HPDE6-E6E7 (cell line): Measurements from ENCODE around the gene TAS2R43.
"Not testable (repeated sequence)": the region's sequence is repeated elsewhere in the genome, so short reads cannot be mapped to it uniquely, and the experiment has no call there.

ENCODE experiments used
- DNase-seq: peaks from one replicate; pipeline ENCODE4 v3.0.0; 2011; ENCODE audit warnings: missing footprints; ENCODE audit errors: extremely low spot score

Gene TAS2R43

GRCh38 chr12:11092128-11092527 lies at the start of gene TAS2R43:
Gene TAS2R43 (minus strand): TSS chr12:11092313. CDS start chr12:11092229, 84 bp downstream.
- DNase-seq = no peak

- no peak for DNase-seq
These were observed 44.0 kb upstream of the TAS2R43 start for GRCh38 chr12:11136075-11136474.

- DNase-seq = no peak
These were observed 42.2 kb upstream of the TAS2R43 start, which contains the start of gene TAS2R30 for GRCh38 chr12:11134305-11134704. Gene TAS2R30 (minus strand): TSS chr12:11134644. CDS start chr12:11134244, 400 bp downstream.

GRCh38 chr12:11133816-11134215 lies 41.7 kb upstream of the TAS2R43 start:
- no peak for DNase-seq

DNA sequence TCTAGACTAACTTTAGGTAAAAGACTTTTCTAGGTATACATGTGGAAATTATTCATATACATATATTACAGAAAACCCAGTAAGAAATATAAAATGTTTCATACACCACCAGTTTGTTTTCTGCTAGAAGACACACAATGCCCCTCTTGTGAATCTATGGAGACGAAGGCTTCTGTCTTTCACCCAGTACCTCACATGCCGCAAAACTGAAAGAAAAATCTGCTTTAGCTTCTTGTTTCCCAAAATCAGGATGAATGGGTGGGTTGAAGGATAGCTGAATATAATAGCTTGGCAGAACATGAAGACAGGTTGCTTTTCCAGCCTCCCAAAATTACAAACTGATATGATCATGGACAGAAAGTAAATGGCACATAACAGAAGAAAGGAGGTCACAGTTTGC lies 41.0 kb upstream of the TAS2R43 start:
- no peak for DNase-seq

- DNase-seq = no peak
These were observed 38.9 kb upstream of the TAS2R43 start for GRCh38 chr12:11130999-11131398.

- no peak for DNase-seq
These were observed 38.3 kb upstream of the TAS2R43 start for GRCh38 chr12:11130382-11130781.

DNA sequence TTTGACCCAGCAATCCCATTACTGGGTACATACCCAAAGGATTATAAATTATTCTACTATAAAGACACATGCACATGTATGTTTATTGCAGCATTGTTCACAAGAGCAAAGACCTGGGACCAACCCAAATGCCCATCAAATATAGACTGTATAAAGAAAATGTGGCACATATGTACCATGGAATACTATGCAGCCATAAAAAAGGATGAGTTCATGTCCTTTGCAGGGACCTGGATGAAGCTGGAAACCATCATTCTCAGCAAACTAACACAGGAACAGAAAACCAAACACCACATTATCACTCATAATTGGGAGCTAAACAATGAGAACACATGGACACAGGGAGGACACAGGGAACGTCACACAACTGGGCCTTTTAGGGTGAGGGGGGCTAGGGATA lies 22.0 kb upstream of the TAS2R43 start:
- not testable (repeated sequence) for DNase-seq

- DNase-seq = not testable (repeated sequence)
These were observed 19.1 kb upstream of the TAS2R43 start for GRCh38 chr12:11111213-11111612.

GRCh38 chr12:11108862-11109261 lies 16.7 kb upstream of the TAS2R43 start:
- no peak for DNase-seq

DNA sequence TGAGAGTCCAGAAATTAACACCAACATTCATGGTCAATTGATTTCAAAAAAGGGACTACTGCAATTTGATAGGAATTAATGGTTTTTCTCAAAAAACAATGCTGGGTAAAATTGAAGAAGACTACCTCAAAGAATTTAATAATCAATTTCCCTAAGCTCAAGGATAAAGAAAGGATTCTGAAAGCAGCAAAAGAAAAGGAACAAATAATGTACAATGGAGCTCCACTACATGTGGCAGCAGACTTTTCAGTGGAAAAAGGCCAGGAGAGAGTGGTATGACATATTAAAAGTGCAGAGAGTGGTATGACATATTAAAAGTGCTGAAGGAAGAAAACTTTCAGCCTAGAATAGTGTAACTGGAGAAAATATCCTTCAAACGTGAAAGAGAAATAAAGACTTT lies 15.6 kb upstream of the TAS2R43 start:
- no peak for DNase-seq

- DNase-seq = no peak
These were observed 14.2 kb upstream of the TAS2R43 start for GRCh38 chr12:11106288-11106687.

GRCh38 chr12:11105546-11105945 lies 13.4 kb upstream of the TAS2R43 start:
- DNase-seq = no peak

DNA sequence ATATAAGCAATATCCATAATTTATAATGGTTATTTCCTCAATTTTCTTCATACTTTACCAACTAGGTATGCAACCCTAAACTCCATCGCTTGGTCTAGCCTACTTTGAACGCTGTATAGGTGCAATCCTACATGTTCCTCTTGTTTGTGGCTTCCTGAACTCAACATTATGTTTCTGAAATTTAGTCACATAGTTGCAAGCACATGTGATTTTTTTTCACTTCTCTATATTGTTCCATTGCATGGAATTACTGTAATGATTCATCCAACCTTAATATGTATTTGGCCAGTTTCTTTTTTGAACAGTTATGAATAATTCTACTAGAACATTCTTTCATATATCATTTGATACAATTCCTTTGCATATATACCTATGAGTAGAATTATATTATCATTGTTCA lies 2.8 kb upstream of the TAS2R43 start:
- not testable (repeated sequence) for DNase-seq

DNA sequence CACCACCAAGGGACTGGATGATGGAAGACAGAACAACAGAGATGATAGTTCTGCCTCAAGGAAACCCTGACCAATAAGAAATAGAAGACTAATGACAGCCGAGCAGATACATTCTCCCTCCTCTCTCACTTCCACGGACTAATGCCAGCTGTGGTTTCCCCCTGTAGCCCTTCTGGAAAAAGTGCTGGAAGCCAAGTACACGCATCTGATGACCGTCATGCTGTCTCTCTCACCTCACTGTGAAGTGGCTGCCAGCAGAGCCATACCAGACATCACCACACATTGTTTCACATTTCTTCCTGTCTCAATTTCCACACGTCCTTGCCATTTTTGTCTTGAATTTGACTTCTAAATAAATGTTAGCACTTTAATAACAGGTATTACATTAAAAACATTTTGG lies 2.9 kb downstream of the TAS2R43 start:
- DNase-seq = no peak

- DNase-seq = no peak
These were observed 6.7 kb downstream of the TAS2R43 start for GRCh38 chr12:11085419-11085818.

DNA sequence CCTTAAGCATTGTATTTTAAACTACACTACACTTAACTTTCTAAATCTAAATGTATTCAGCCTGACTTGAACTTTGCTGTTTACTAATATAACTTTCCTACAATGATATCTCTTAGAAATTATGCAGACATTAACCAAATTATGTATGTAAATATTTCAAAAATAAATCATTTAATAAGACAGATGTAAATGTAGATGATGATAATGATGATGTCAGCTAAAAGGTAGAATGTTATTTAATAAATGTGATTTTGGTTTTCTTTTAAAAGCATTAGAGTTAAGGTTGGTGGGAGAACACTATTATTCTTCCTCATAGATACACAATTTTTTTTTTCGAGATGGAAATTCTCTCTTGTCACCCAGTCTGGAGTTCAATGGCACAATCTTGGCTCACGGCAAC lies 10.1 kb downstream of the TAS2R43 start:
- no peak for DNase-seq

GRCh38 chr12:11078246-11078645 lies 13.9 kb downstream of the TAS2R43 start:
- DNase-seq = no peak

DNA sequence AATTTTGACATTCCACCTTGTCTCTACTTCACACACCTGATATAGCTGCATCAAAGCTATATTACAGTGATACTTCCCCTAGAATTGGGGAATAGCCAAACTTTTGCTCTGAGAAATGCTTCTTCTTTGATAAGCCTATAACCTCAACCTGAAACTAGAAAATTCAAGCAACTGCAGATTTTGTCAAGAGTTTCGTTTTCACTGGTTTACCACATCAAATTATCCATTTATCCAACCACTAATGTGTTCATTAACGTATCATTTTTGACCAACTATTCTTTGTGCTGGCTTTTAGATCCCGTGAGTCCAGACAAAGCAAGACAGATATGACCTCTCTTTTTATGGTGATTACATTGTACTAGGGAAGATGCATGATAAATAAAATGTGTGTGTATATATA lies 16.5 kb downstream of the TAS2R43 start:
- no peak for DNase-seq

DNA sequence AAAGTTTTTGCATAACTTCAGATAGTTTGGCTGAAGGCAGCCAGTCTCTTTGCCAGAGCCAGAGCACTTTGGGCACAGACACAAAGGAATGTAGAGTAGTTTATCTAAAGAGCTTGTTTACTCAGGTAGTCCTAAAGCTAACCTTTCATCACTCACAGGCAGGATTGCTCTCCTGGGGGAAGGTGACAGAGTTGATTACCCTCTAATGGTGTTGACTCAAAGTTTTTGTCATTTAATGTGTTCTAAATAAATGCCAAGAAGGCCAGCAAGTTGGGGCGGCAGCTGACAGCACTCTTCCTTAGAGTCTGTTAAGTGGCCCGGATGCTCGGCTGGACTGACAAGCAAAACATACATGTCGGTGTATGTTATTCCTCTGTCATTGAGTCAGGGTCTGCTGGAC lies 20.7 kb downstream of the TAS2R43 start:
- DNase-seq = no peak

DNA sequence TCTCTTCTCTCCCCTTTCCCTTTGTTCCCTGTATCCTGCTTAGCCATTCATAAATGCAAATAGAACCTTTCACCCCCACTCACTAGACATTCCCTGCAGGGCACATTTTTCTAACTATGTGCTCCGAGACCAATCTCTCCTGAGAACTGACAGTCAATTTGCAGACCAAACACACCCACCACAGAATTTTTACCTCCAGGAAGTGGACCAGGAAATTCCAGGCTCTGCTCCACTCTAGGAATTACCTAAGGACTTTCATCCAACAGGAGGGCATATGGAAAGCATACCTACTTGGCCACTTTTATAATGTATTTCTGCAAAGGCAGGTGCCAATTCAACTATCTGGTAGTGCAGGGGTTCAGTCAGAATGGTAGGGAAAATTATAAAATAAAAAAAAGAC lies 21.1 kb downstream of the TAS2R43 start:
- no peak for DNase-seq

DNA sequence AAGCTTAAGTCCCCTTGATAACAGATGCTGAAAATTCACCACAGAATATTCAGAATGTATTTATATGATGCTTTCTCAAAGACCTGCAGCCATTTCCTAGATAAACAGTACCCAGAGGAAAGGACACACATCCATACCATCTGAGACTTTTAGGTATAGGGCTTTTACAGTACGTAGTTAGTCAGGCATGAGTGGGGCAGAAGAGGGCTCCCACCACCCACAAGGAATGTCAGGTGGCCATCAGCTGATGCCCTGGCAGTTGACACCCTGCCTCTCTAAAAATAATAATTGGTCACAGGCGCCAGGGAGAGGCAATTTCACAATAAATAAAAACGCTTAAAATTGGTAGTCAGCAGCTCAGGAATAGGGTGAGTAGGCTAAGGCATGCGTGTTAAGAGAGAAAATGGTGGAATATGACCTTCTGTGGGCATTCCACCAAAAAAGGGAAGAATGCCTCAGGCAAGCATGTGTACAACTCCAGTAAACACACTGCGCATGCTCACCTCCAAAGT lies 22.2 kb downstream of the TAS2R43 start:
- DNase-seq = no peak

- DNase-seq = no peak
These were observed 24.6 kb downstream of the TAS2R43 start for GRCh38 chr12:11067514-11067913.

DNA sequence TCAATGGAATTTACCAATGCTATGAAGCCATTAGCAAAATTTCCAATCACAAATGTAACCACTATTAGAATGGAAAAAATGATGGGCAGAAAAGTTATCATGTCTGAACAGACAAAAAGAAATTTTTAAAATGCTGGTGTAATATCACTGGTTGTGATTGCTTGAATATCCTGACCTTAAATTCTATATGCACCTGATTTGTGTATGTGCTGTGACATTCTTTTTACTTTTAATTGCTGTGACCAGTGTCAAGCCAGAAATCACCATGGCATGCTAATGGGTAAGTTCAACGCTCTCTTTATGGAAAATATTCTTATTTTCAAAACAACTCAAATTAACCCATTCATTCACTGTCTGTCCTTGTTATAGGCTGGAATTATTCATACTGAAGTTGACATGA lies 29.9 kb downstream of the TAS2R43 start, which contains the start of gene TAS2R46:
Gene TAS2R46 (minus strand): TSS at position 101 of the 400 bp plus-strand sequence. CDS start 0 bp downstream, at position 101.
- not testable (repeated sequence) for DNase-seq
